CD4-positive, alpha-beta T cell treated with Interleukin-12 subunit alpha and Interleukin-12 subunit beta, for 1 hour (primary cell): Measurements from ENCODE around the gene ETV6.

Experiments used
- DNase-seq: peaks from one replicate; pipeline ENCODE4 v3.0.0-alpha.2; 2020

Gene ETV6

DNA sequence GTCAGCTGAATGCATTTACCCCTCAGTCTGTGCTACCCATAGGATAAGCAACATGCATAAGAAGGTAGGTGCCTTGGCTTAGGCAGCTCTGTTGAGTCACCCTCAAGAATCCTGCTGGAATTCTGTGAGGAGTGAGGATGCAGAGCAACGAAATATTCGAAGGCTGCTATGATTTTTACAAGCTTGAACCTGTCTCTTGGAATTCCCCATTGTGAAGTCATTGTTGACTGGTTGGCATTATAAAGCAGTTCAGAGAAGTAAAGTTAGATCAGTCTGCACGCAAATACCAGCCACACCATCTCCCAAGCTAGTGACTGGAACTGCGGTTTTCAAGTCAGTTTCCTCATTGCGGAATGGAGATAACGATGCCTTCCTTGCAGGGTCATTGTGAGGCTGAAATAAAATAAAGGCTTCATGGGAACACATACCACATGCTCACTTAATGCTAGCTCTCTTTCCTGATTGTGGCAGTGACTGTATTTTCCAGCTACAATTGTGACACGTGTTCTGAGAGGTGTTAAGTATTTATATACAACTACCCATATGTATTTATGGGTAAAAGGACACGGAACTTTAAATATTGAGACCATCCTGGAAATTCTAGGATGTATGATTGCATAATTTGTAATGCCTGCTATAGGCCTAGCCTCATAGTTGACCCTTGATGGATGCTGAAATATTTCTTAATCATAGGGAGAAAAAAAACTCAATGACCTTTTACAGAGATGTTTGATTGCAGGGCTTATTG lies 96.7 kb downstream of the ETV6 start:
- peak; percentile 23 for DNase-seq

DNA sequence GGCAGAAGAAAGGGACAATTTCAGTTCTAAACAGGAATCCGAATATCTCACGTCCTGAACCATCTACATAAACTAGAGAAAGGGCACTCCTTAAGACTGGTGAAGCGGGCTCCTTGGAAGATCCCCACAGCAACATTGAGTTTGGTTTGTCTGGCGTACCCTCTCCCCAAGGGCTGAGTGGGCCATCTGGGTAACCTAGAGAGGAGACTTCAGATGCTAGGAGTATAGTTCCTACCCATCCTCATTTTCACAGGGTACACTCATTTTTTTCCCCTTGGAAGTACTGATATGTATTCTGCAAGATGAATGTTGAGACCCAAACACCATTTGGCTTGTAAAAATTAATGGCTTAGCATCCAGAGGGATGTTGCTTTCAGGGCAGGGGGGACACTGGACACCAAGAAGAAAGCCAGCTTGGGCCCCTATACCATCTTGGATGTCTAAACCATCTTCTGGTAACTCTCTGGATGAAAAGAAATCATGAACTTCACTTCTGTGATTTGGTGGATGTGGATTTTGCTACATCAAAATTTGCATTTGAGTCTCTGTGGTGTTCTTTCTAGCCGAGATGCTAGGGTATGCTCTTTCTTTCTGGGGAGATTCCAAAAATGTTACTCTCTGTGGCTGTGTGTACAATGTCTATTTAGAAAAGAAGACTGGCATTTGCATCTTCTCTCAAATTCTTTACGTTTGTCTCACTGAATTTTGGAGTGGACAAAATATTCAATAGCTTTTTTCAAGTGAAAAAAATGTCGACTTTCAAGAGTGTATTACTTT lies 97.7 kb downstream of the ETV6 start:
- no peak for DNase-seq

DNA sequence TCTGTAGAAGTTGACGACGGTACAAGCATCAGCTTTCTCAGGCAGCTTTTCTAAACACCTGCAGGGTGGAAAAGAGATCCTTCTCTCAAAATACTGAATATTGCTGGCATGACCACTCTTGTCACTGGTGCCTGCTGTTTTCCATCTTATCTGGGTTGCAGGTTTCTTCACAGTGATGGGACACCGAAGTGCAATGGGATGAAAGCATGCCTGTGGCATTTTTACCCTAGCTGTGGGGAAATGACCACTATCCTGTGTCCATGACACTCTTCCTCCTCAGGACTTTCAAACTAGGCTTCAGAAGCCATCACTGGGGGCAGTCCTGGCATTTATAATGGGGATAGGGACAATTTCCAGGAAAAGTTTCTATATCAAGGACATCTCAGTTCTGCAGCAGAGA lies 98.5 kb downstream of the ETV6 start:
- DNase-seq = no peak

DNA sequence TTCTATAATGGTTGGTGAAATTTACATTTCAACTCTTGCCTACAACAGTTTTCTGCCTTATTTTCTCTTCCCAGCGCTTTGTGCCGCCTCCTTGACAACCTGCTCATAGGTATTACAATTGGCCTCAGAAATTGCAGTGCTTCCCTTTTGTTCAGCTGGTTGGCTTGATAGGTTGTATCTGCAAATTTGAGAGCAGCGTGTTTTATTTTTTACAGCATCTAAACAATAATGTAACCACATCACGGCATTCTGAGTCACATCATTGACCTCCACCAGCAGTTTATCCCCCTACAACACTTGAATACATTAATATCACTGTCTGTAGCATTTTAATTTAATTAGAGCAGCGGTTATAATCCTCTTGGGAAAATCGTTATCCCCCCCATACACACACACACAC lies 99.4 kb downstream of the ETV6 start:
- no peak for DNase-seq

DNA sequence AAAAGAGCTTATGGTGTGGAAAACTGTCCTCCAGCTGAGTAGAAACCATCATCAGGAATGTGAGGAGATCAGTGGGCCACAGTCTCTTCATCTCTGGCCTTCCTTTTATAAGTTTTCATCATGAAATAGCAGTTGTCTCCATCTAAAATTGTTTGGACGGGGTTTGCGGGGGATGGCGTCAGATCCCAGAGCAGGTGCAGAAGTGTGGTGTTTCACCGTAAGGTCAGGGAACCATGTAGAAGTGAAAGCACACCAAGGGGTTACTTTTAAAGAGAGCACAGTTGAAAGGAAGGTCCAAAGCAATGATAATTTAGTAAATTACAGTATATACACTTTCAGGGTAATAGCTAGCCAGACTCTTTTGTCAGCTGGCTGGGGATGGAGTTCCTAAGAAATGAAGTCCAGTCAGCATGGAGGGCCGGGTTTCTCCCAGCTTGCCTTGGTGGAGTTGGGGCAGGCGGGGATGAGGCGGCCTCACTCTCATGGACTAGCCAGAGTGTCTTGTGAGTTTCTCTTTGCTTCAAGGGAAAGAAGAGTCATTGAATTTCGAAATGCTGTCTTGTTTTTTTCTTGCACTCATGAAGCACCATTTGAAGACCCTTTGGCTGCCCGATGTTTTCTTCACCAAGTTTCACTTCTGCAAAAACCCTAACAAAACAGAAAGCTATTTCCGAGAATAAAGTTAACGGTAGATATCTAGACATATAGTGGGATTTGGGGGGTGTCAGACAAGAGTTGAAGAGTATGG lies 100.6 kb downstream of the ETV6 start:
- no peak for DNase-seq

DNA sequence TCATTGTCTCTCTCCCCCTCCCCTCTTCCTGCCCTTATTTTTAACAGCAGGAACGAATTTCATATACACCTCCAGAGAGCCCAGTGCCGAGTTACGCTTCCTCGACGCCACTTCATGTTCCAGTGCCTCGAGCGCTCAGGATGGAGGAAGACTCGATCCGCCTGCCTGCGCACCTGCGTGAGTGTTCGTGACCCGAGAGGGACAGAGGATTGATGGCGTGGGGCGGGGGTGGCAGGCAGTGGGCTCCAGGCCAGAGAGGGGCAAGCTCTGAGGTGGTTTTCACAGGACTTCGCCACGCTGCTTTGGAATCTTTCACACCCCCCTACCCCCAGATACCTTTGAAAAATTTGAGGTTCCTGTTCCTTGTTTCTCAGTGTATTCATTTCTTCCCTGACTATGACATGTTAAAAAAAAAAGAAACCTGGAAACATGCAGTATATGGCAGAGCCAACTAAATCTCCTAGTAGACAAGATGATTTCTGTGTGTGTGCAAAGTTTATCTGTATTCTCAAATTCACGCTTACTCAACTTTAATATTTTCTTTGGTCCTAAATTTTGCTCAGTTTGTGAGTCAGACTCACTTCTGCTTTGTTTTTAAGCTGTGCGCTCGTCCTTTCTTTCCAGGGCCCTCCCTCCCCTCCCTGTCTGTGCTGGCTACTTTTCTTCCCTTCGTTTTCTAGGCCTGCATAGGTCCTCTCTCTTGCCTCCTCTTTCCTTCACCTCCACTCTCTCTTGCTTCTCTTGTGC lies 103.1 kb downstream of the ETV6 start:
- DNase-seq = no peak

DNA sequence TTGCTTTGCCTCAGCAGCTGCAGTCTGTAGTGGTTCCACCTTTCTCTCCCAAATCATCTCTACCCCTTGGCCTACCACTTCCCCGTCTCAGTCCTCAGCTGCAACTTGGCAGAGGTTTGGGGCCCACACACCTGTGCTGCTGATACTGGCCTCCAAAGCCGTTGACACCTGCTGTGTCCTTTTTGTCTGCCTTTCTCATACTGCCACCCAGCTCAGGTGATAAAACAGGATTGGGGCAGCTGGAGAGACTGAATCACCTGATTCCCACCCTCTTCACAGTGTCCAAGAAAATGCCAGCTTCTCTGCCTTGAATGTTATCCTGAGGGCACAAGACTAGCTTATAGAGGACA lies 103.7 kb downstream of the ETV6 start:
- DNase-seq = no peak

DNA sequence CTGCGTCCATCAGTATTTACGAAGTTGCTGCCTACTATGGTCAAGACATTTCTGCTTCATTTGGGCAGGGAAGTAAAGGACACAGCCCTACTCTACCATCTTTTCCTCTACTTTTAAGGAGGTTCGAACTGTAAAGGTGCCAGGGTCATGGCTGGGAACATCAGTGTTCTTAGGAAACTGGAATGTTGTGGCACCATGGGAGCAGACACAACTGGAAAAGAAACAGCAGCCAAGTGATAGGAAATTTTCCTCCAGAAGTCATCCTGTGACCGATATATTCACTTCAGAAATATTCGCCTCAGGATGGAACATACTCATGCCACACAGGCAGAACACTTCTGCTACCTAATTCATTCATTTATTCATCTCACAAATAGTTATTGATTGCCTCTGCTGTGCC lies 104.4 kb downstream of the ETV6 start:
- DNase-seq = no peak

DNA sequence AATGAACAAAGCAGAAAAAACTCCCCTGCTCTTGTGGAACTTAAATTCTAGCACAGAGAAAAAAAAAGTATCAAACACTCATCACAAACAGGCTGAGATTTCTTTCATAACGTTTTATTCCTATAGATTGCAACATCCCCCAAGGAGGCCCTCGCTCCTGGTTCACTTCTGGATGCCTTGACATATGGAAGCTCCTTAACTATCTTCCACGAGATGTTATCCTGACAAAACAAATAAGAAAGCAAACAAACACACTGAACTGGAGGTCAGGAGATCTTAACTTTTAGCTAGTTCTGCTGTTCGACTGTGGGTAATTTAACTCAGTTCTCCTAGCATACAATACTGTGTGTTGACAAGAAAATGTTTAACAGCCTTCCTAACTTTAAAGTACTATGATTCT lies 104.8 kb downstream of the ETV6 start:
- DNase-seq = no peak

DNA sequence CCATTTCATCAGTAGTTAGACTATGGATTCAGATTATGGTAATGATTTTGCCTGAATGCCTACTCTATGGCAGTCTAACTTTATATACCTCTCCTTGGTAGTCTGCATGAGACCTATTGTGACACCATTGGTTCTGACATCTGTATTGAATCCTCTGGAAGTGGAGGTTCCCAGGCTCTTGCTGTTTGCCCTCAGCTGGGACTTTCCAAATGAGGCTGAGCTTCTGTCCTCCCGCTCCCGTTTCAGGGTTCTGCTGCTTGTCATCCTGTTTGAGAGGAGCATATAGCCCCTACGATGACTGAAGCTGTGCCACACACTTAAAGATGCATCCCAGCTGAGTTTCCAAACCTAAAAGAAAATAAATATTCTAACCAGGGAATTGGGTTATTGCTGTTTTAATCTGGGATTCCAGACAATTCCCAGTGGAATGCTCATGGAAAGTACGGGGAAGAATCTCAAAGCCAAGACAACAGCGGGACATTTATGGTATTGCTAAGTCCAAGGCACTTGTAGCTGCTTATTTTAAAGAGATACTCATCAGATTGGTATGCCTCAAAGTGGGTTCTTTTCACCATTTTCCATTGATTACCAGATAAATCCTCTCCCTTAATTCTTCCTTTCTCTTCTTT lies 105.9 kb downstream of the ETV6 start:
- no peak for DNase-seq

DNA sequence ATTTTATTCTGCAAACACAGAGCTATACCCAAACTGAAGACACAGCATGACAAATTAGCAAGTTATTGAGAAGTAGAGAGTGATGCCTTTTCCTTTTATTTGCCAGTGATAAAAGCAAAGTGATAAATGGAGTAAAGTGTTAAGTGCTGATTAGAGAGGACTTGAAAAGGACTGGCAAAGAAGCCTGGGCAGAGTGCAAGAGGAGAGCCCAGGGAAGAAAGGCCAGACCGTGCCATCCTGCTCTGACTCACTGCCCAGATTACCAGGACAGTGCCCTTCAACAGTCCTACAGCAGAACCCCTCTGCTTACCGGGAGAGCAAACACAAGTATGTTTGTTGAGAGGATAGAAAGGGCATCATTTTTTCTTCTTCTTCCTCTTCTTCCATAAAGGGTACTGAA lies 106.5 kb downstream of the ETV6 start:
- DNase-seq = no peak

DNA sequence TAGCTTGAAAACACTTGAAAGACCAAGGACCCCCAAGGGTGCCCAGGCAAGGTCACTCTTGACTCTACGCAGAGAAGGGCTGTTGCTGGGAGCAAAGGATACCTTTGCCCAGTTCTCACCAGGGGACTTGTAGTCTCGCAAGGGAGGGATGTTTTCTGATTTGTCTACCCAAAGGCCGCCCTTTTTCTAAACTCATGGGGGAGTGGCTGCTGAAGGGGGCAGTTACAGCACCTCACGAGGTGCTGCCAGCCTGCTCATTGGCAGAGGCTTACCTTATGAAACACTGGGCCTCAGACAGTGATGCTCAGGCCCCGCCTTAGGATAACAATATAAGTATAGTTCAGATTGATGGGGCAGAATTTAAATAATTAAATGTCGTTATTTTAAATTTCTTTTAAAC lies 107.0 kb downstream of the ETV6 start:
- DNase-seq = no peak

DNA sequence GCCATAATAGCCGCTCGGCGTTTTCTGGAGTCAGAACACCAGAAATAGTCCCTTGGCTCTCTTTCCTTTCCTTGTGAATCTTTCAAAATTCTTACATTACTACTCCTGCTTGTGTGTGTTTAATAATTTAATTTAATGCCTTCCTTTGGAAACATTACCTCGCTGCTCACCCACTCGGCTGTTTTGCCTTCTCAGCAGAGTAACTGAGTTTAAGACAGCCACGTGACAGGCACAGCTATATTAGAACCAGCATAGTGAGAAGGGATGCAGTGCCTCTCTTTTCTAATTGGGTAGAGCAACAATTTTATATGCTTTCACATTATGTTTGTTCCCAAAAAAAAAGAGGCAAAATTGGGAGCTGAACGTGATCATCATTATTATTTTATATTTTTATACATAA lies 107.6 kb downstream of the ETV6 start:
- DNase-seq = no peak

DNA sequence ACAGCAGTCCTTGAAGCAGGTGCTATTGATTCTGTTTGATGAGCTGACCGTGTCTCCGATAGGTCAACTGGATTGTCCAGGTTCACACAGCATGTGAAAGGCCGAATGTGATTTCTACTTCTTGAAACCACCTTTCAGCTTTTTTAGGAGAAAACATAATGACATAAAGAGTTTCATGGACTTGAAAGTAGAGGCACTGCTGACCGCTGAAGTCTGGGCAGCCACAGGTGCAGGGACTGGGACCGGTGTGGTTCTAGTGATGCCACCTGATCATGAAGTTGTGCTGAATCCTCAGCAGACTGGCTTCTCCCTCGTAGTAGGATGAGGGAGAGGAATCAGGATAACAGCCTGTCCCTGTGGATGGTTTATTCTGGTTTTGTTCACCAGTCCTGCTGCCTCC lies 108.1 kb downstream of the ETV6 start:
- DNase-seq = no peak

DNA sequence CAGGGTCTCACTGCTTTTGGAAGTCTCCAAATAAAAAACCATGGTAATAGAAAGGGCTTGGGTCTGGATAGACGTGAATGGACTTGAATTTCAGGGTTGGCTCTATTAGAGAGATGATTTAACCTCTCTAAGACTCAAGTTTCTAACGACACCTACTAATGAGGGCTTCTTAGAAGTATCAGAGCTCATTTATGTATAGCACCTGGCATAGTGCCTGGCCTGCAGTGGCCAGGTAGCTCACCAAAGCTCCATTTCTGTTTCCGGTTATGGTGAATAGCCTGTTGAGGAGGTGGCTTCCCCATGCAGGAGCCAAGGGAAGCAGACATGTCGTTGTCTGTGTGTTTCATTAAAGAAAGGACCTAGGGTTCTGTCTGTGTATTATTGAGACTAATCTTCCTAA lies 108.6 kb downstream of the ETV6 start:
- no peak for DNase-seq

DNA sequence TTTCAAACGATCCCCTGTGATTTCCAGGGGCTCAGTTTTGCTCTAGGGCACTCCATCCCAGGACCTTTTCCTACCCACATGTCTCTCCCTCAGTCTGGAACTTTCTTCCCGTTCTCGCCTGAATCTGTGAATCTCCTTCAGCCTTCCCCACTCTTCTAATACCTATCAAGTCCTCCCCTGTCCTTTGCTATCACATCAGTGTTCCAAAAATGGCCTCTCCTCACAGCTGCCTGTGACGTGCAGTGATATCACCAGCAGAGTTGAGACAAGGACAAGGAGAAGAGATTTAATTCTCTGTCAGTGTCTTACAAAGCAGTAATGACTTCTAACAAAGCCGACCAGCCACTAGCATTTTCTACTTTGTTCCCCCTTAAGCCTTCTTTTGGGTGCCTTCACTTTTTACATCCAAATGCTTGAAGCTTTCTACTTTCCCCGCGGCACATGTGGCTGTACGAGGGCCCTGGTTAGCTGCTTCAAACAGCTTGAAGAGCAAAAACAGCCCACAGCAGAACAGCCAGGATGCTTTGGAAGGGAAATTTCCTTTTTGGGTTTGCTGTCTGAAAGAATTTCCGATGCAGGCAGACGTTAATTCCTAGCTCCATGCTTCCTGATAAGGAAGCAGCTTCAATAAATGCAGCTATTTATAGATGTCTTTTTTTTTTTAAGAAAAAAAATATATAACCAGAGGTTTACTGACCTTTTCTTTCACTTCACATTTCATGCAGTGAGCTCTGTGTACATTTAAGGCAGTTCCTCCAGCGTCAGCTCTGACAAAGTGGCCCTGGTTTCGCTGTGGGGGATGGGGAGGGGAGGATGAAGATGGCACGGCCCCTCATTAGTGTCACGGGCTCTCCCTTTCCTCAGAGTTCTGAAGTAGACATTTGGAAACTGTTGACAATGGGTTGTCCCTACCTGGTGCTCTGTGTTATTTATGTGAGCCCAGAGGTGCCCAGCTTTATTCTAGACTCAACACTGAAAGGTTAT lies 109.3 kb downstream of the ETV6 start:
- peak; percentile 22 for DNase-seq

DNA sequence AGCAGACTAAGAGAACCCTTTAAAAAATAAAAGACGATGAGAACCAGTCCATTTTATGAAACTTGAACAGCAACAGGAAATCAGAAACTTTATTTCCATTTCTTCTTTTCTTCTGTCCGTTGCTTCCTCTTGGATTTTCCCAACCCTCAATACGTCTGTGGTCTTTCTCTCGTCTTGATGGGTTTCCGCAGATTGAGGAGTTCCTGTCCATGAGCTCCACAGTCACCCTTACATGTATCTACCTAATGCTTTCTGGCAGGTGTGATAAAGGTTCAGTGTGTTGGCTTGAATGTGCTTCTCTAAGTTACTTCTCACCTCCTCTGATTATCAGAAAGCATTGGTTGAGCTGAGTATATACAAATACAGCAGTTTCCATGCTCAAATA lies 110.0 kb downstream of the ETV6 start:
- DNase-seq = no peak

DNA sequence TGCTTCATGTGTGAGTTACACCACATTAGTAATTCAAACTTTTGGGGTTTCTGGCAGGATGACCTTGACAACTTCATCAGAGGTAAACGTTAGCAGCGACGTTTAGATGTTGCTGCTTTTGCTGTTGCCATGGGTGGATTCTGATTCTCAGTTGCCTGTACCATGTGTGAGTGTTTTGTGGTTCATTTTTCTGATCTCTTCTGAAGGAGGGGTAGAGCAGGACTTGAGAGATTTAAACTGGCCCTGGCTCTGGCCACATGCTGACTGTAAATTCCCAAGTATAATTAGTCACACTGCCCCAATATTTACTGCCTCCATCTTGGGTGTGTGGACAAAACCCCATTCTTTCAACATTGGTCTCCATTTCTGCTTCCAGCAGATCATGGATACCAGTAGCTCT lies 110.4 kb downstream of the ETV6 start:
- no peak for DNase-seq

DNA sequence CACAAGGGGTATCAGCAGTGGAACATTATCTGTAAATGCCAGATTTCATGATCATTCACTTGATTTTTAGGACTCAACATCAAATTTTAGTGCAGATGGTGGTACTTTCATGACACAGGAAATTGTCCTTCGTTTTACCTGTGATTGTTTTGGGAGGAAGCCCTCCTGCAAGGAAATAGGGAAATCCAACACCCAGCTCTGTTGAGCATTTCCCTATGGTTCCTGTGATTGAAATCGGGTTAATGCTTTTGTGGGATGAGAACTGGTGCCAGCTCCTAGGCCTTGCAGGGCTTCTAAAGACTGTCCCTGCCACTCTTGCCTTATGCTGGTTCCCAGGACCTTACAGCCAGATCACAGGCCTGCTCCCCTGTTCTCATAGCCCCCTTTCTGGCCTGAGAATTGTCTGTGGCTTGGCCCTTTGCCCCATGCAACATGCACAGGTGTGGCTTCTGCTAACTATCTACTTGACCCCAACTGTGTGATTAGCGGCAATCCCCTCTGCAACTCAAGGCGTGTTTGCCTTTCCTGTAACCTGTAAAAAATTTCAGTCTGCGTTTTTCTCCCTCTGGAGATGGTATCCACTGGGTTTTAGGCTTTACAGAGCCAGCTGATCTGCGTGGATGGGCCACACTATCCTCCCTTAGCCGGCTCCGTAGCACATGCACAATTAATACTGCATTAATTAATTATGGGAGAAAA lies 112.5 kb downstream of the ETV6 start:
- DNase-seq = no peak

DNA sequence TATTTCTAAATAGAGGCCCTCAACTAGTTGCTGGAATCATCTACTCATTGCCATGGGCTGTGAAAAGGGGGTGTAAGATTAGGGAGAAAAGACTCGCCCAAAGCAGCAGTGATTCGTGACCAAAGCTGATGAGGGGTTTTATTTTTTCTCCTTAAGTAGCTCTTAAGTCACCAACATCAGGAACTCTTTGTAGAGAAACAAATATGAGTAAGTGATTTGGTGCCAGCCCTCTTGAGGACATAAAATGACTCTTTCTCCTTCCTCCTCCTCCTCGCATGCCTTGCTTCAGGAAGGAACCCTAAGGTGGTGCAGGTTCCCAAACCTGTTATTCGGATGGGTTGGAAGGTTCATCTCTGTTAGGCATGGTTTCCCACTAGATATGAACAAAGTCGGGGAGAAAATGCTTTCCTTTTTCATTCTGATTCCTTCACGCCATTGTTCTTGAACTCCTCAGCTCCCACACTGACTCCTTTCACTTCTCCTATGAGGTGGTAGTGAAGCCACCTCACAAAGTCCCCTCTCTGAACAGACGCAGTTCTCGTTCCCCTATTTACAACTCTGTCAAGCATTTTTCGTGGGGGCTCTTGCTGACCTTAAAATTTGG lies 113.4 kb downstream of the ETV6 start:
- no peak for DNase-seq
